CD4-positive, alpha-beta T cell treated with Interleukin-6 at 100 ng/mL for 8 hours (primary cell): ENCODE measurements around the gene IL22RA2.

Source experiments
- DNase-seq: peaks from one replicate; pipeline ENCODE4 v3.0.0-alpha.2; 2020; ENCODE audit warnings: mixed read lengths, low spot score

Gene IL22RA2

GRCh38 chr6:137167702-137168377 lies 5.6 kb downstream of the IL22RA2 start:
- no peak for DNase-seq

DNA sequence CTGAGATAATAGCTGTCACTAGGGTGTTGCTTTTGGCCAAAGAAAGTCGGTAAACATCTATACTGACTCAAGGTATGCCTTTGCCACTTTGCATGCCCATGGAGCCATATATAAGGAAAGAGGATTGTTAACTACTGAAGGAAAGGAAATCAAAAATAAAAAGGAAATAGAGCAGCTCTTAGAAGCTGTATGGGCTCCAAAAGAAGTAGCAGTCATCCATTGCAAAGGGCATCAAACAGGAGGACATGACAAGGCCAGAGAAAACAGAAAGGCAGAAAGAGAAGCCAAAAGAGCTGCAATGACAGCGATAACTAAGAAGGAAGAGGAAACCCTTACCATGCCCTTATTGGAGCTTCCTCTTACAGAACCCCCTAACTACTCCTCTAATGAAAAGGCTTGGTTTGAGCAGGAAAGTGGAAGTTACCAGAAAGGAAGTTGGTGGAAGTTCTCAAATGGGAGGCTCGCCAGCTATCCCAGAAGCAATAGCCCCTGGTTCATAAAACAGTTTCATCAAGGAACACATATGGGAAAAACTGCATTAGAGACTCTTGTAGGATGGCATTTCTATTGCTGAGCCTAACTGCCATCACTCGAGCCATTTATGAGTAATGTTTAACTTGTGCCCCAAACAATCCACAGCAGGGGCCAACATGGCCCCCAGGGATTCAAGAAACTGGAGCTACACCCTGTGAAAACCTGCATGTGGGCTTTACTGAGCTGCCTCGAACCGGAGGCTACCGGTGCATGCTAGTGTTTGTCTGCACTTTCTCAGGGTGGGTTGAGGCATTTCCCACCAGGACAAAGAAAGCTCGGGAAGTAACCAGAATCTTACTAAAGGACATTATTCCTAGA lies 7.0 kb downstream of the IL22RA2 start:
- DNase-seq = no peak

DNA sequence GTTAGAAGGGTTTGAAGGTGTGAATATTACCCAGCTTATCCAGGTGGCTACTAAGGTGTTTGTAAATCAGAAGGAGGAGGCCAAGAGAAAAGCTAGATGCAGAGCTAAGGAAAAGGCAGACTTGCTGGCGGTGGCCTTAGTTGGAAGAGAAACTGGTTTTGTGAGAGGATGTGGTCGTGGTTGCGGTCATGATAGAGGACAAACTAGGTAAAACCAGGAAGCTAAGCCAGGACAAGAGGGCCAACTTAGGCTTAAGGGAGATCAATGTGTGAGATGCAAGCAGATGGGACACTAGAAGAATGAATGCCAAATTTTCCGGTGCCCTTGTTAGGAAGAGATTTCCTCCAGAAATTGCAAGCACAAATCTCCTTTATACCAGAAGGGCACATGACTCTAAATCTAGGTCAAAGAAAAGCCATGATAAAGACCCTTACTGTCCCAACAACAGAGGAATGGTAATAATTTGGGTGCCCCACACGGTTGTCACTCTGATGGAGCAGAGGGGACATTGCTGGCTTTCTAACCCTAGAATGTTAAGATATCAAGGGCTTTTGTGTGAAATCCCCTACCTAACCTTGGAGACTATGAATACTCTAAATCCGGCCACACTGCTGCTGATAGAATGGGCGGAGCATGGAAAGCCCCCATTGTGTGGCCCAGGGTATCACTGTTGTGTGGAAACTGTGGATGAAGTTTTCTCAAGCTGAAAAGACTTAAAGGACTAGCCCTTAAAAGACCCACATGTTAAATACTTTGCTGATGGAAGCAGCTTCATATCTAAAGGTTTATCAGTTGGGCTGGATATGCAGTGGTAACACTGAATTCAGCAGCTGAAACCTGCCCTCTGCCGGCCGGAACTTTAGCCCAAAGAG lies 7.8 kb downstream of the IL22RA2 start:
- DNase-seq = peak; percentile 30

DNA sequence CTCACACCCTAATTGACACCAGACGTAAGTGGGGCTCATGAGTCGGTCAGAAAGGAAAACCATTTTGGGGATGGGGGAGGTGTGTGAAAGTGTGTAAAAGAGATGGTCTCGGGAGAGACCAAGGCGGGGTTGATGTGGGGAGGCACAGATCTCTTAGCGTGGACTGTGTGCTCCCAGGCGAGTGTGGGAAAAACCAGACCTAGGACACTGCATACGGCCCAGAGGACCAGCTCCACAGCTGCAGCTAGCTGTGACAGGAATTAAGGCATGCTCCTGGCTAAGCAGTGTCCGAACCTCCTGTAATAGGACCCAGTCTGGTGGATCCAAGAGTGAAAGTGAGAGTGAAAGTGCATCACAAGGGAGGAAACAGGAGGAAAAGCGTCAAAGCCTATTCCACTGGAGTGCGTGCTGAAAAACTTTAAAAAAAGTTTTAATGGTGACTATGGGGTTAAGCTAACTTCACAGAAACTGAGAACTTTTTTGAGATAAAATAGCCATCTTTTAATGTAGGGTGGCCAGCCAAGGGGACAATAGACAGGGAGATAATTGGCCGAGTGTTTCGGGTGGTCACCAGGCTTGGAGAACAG lies 9.6 kb downstream of the IL22RA2 start:
- DNase-seq = no peak

DNA sequence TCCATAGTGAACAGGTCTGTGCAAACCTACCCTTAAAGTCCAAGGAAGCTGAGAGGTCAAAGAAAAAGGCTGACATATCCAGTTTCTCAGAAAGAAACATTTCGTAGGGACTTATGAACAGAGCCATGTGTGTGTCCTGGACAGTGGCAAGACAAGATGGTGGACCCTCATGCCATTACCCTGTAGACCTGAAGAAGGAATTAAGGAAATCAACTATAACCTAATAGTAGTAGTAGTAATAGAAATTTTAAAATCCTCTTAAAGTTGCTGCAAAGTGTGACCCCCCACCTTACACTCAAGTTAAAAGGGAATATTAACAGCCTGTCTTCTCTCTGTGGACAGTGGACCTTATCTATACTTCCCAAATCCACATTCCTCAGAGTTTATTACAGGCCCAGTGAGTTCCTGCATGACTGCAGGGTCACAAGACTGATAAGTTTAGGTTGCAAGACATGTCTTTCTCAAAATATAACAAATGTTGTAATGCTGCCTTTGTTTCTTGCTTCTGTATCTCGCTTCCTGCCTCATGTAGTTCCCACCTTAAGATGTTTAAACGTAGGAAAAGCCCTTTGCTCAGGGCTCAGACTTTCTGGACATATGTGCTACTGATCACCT lies 10.6 kb downstream of the IL22RA2 start:
- no peak for DNase-seq

- no peak for DNase-seq
Measured at GRCh38 chr6:137161949-137162348, 11.5 kb downstream of the IL22RA2 start.

- no peak for DNase-seq
Measured at GRCh38 chr6:137160763-137161162, 12.7 kb downstream of the IL22RA2 start.

DNA sequence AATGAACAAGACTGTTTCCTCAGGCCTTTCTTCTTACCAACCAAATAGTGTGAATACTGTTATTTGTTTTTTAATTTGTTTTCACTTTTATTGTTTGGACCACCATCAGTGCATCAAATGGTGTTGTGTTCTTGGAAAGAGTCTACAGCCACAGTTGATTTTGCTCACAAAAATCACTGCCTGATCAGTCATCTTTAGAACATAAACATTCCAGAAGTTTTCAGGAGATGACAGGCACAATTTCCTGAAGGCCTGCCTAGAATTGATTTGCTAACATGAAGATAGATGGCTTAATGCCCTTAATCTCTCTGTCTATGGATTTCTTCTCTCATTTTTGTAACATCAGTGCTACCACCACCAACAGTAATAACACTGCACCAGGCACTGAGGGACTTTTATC lies 13.5 kb downstream of the IL22RA2 start:
- DNase-seq = no peak

DNA sequence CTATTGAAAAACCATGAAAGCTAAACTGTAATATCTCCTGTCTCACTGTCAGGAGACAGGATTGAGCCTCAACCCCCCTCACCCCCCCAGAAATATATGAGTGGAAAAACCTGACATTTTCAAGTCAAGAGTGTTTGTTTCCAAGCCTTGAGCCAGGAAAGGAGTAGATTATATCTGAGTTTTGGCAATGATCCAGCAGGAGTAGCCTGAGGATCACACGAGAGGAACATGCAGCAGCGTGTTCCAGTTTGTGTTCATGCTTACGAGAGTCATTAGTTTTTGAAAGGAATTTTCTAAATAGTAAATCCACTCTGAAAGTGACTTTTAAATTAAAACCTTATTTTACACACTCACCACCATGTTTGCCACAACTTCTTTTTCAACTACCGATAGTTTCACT lies 15.8 kb downstream of the IL22RA2 start:
- DNase-seq = no peak

GRCh38 chr6:137156650-137157049 lies 16.8 kb downstream of the IL22RA2 start:
- DNase-seq = no peak

DNA sequence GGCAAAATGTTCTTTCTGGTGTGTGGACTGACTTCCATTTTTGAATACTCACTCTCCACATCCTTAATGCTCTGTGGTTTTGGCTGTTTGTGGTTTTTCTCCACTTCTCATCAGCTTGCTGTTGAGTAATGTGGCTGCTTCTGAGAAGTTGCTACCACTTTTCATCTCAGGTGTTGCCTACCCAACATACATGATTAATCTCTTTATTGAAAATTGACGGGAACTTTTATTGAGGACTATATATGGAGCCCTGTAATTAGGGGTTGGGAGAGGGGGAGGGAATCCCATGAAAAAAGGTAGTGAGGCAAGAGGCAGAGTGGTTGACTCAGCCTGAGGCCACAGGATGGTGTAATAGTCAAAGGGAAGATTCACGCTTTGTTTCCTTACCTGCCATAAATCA lies 17.6 kb downstream of the IL22RA2 start:
- DNase-seq = peak; percentile 61

DNA sequence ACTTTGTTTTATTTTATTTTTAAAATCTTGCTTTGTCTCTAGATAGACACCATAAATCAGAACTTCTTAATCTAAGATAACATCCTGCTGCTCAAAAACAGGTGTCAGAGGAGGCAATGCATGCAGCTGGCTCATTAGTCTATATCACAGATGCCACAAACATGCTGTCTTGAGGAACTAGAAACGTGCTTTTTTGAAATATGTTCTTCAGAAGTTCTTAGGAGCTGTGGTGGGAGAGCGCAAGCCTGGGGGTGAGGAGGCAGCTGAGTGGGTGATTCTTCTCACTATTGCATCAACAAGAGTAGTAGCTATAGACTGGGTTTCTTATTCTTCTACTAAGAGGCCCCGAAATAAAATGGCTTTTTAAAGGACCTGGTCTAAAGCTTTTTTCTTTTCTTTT lies 23.4 kb downstream of the IL22RA2 start:
- DNase-seq = no peak

DNA sequence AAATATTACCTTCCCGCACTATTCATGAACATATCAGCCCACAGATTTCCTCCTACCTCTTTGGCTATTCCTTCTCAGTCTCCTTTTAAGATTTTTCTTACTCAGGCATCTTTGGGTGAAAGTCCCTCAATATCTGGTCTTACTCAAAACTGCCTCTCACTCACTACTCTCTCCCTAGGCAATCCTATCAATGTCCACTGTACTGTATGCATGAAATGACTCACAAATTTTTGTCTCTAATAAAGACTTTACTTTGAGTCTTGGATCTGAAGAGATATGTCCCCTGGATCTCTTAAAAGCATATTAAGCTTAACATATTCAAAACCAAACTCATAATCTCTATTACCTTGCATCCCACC lies 24.4 kb downstream of the IL22RA2 start:
- no peak for DNase-seq

- DNase-seq = no peak
Measured at GRCh38 chr6:137148306-137149034, 25.0 kb downstream of the IL22RA2 start.

DNA sequence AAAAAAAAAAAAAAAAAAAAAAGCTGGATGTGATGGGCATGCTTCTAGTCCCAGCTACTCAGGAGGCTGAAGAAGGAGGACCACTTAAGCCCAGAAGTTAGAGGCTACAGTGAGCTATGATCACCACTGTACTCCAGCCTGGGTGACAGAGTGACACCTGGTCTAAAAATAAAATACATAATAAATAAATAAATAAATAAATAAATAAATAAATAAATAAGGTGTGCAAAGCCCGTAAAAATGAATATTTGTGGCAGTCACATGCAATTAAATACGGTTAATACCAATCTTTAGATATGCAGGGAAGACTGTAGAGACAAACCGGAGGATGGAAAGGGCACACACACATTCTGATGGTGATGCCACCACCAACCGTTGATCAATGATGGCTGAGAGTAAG lies 26.2 kb downstream of the IL22RA2 start:
- no peak for DNase-seq

DNA sequence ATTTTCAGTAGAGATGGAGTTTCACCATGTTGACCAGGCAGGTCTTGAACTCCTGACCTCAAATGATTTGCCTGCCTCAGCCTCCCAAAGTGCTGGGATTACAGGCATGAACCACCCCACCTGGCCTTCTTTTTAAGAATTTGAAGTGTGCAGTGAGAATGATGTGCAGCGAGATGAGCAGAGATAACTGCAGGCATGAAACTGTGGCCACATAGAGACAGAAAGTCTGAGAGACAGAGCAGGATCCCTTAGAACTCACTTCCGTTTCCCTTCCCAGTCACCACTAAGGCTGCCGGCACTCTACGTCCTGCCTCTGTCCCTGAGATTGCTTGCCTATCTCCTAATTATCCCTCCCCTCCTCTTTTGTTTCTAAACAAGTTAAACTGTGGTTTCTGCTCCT lies 27.2 kb downstream of the IL22RA2 start:
- no peak for DNase-seq

DNA sequence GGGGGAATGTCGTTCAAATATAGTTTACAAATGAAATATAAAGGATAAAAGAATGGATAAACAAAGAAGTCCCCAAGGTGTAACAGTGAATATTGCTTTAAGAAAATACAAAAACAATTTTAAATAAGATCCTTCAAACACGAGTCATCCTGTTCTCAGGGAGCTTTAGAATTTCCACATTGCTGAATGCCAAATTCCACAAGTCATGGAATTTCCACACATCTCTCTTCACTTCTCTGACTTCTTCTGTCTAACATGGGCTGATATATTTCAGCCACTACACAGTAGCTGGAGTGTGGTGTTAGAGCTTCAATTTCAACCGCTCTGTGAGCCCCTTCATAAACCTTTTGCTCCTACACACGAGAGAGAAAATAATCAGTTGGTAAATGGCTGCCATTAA lies 28.0 kb downstream of the IL22RA2 start:
- no peak for DNase-seq

DNA sequence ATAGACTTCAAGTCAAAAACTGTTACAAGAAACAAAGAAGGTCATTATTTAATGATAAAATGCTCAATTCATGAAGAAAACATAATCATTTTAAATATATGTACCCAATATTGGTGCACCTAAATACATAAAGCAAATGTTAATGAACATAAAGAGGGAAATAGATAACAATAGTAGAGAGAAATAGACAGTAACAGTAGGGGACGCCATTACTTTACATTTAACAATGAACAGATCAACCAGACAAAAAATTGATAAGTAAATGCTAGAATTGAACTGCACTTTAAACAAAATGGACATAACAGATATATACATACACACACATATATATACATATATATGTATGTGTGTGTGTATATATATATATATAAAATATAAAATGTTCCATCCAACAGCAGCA lies 37.4 kb downstream of the IL22RA2 start:
- DNase-seq = no peak

DNA sequence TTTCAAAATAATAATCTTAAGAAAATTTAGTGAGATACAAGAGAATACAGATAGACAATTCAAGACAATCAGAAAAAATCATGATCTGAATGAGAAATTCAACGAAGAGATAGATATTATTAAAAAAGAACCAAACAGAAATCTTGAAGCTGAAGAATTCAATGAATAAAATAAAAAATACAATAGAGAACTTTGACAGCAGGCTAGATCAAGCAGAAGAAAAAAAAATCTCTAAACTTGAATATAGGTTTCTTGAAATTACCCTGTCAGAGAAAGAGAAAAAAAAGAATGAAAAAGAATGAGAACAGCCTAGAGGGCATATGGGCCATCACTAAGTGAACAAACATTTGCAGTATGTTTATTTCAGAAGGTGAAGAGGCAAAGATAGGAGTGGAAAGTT lies 39.0 kb downstream of the IL22RA2 start:
- no peak for DNase-seq

DNA sequence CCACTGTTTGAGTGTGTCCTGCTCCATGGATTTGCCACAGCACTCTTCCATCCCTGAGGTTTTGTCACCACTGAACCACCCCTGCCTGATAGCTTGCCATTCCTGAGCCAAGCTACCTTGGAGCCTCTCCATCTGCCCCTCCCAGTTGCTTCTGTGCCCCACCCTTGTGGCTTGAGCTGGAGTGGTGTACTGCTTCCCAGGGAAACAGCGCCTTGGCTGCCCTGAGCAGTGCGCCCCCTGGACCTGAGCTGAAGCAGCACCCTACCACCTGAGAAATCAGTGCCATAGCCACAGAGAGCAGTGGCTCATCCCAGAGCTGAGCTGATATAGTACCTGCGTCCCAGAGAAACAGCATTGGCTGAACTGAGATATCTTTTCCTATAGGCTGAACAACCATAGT lies 40.3 kb downstream of the IL22RA2 start:
- DNase-seq = no peak

DNA sequence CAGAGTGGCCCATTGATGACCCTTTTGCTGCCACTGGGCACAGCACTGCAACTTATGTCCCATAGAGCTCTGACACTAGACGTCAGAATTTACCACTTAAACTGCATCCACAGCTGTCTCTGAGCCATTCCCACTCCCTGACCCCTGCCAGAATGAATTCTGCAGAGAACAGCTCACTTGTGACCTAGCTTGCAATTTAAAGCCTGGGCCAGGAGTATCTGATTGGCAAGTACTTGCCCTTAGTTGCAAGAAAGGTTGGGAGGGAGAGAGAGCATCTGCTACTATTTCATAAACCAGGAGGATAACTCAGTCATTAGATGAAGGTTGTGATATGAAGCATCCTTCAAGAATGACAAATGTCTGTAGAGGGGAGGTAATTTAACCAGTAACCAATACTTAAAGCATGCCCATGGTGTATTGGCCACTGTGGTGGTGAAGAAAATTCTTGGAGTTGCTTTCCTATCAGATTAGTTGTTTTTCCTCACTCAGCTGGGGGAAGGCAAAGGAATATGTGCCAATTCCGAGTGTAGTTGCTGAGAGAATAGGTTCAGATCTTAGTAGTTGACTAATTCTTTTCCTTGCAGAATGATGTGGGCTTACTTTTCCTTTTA lies 46.5 kb downstream of the IL22RA2 start:
- no peak for DNase-seq
